HepG2 (cell line): ENCODE data around the gene CSNK1D. TPM values are rescaled to one million over a fixed set of nuclear protein-coding genes. Genes with fewer than 3 reads are reported as not detected.
A peak's percentile ranks its signal among the peaks of the same experiment; 100 is the strongest.

Experiments used
- ATRX ChIP-seq: sonication (generic); formaldehyde crosslinking; IDR thresholded peaks from 2 replicates; pipeline ENCODE4 v1.4.0; 2020; ENCODE audit warnings: missing genetic modification reagents, borderline replicate concordance
- BRCA1 ChIP-seq: sonication (generic); formaldehyde crosslinking; IDR thresholded peaks from 2 replicates; pipeline ENCODE4 v1.4.0; 2020; ENCODE audit warnings: missing genetic modification reagents
- CERS6 ChIP-seq: sonication (generic); formaldehyde crosslinking; IDR thresholded peaks from 2 replicates; pipeline ENCODE4 v1.5.0; 2020; ENCODE audit warnings: missing genetic modification reagents
- ETS1 ChIP-seq: sonication (generic); formaldehyde crosslinking; IDR thresholded peaks from 2 replicates; pipeline ENCODE4 v1.4.0; 2020; ENCODE audit warnings: missing genetic modification reagents
- KDM5A ChIP-seq: fragments of 200-600 bp; sonication (generic); IDR thresholded peaks from 2 replicates; pipeline ENCODE4 v1.7.0; 2018; ENCODE audit warnings: antibody characterized with exemption, mild to moderate bottlenecking, low read length, borderline replicate concordance
- MLX ChIP-seq: IDR thresholded peaks from 2 replicates; pipeline ENCODE4 v1.6.1; 2016
- NFATC3 ChIP-seq: sonication (generic); formaldehyde crosslinking; IDR thresholded peaks from 2 replicates; pipeline ENCODE4 v1.5.1; 2020; ENCODE audit warnings: mild to moderate bottlenecking, missing genetic modification reagents
- NFYB ChIP-seq: sonication (generic); formaldehyde crosslinking; IDR thresholded peaks from 2 replicates; pipeline ENCODE4 v1.4.0; 2020; ENCODE audit warnings: missing genetic modification reagents
- NR2F2 ChIP-seq: IDR thresholded peaks from 2 replicates; pipeline ENCODE4 v1.6.1; 2012; ENCODE audit warnings: low read depth, inconsistent platforms, borderline replicate concordance
- PBX2 ChIP-seq: IDR thresholded peaks from 2 replicates; pipeline ENCODE4 v1.6.1; 2016; ENCODE audit warnings: control low read depth
- PITX1 ChIP-seq: sonication (generic); formaldehyde crosslinking; IDR thresholded peaks from 2 replicates; pipeline ENCODE4 v1.5.1; 2020; ENCODE audit warnings: mild to moderate bottlenecking, missing genetic modification reagents
- POGZ ChIP-seq: sonication (generic); formaldehyde crosslinking; IDR thresholded peaks from 2 replicates; pipeline ENCODE4 v1.4.0; 2020; ENCODE audit warnings: mild to moderate bottlenecking, missing genetic modification reagents
- PRDM15 ChIP-seq: sonication (generic); formaldehyde crosslinking; IDR thresholded peaks from 2 replicates; pipeline ENCODE4 v1.4.0; 2020; ENCODE audit warnings: missing genetic modification reagents
- SRSF9 ChIP-seq: fragments of 200-400 bp; formaldehyde crosslinking; IDR thresholded peaks from 2 replicates; pipeline ENCODE4 v1.6.1; 2018; ENCODE audit warnings: borderline replicate concordance, mild to moderate bottlenecking, low read depth, low read length; ENCODE audit not compliant: insufficient read depth, poor library complexity, severe bottlenecking
- TCF7 ChIP-seq: sonication (generic); IDR thresholded peaks from 2 replicates; pipeline ENCODE4 v1.6.1; 2016; ENCODE audit warnings: antibody characterized with exemption, low read depth
- TOE1 ChIP-seq: sonication (generic); formaldehyde crosslinking; IDR thresholded peaks from 2 replicates; pipeline ENCODE4 v1.4.0; 2020; ENCODE audit warnings: mild to moderate bottlenecking, missing genetic modification reagents
- TSC22D2 ChIP-seq: sonication (generic); formaldehyde crosslinking; IDR thresholded peaks from 2 replicates; pipeline ENCODE4 v1.5.1; 2020; ENCODE audit warnings: missing genetic modification reagents, mild to moderate bottlenecking, borderline replicate concordance
- WIZ ChIP-seq: sonication (generic); formaldehyde crosslinking; IDR thresholded peaks from 2 replicates; pipeline ENCODE4 v1.5.1; 2020; ENCODE audit warnings: mild to moderate bottlenecking, missing genetic modification reagents
- ZBTB43 ChIP-seq: sonication (generic); formaldehyde crosslinking; conservative IDR thresholded peaks from 2 replicates; pipeline ENCODE4 v1.4.0; 2020; ENCODE audit warnings: missing genetic modification reagents
- ZNF33A ChIP-seq: sonication (generic); formaldehyde crosslinking; IDR thresholded peaks from 2 replicates; pipeline ENCODE4 v1.5.1; 2020; ENCODE audit warnings: missing genetic modification reagents, mild to moderate bottlenecking, moderate library complexity, borderline replicate concordance
- ZSCAN30 ChIP-seq: sonication (generic); formaldehyde crosslinking; IDR thresholded peaks from 2 replicates; pipeline ENCODE4 v1.5.0; 2020; ENCODE audit warnings: mild to moderate bottlenecking, missing genetic modification reagents
- polyA plus RNA-seq, 8 experiments: library from polyadenylated mRNA; depleted of rRNA in 3 of 8; stranded (reverse) in 7 of 8; unstranded in 1 of 8; fragments of >200 nt; fragmentation: Illumina TruSeq in 4 of 8; extraction: Trizol in 4 of 8; gene quantifications; 2 replicates each; pipeline versions ENCODE4 v1.2.1 to v1.2.3, GENCODE V29; 2011 to 2016; ENCODE audit warnings: low read depth in 4 of 8, missing spikeins in 1 of 8, mixed read lengths in 1 of 8; ENCODE audit not compliant: insufficient read depth in 1 of 8
- total RNA-seq, 5 experiments: library from RNA; depleted of rRNA; stranded (reverse); fragments of >200 nt; fragmentation: Illumina TruSeq; extraction: Trizol; gene quantifications; 2 replicates each; pipeline ENCODE4 v1.2.3, GENCODE V29; 2016; ENCODE audit warnings: low read depth in 1 of 5

Gene CSNK1D
- total and polyA plus RNA-seq, 2 of the 13 experiments (the other 11 are each of a cell fraction or from before 2014, with no cell fraction given): 31.5 to 128 TPM

- TF ChIP-seq PRDM15: peak; percentile 80
- TF ChIP-seq ATRX (CRISPR knock-in tag): no peak
- peak; percentile 57 for TF ChIP-seq PITX1 (CRISPR knock-in tag)
- TF ChIP-seq NFYB (CRISPR knock-in tag): peak; percentile 53
- peak; percentile 75; the same call in 1 of the 2 replicates for TF ChIP-seq TSC22D2
- peak; percentile 89; the same call in 1 of the 2 replicates for TF ChIP-seq NFATC3 (CRISPR knock-in tag)
- peak; percentile 95 for TF ChIP-seq CERS6 (CRISPR knock-in tag)
- TF ChIP-seq TCF7: no peak; the same call in 1 of the 2 replicates
- TF ChIP-seq NR2F2: no peak
- peak; percentile 75 for TF ChIP-seq MLX (CRISPR knock-in tag)
- peak; percentile 98 for TF ChIP-seq ETS1
- peak; percentile 83; the same call in 1 of the 2 replicates for TF ChIP-seq ZSCAN30 (CRISPR knock-in tag)
- TF ChIP-seq ZNF33A (CRISPR knock-in tag): peak; percentile 84; the same call in 1 of the 2 replicates
- TF ChIP-seq WIZ (CRISPR knock-in tag): no peak; the same call in 1 of the 2 replicates
- TF ChIP-seq POGZ (CRISPR knock-in tag): peak; percentile 81
- TF ChIP-seq TOE1 (CRISPR knock-in tag): no peak
- TF ChIP-seq KDM5A: no peak
- TF ChIP-seq ZBTB43 (CRISPR knock-in tag): peak; percentile 96
- TF ChIP-seq PBX2 (CRISPR knock-in tag): no peak
- no peak for TF ChIP-seq SRSF9
- peak; percentile 97 for TF ChIP-seq BRCA1 (CRISPR knock-in tag)
Observed at GRCh38 chr17:82230609-82231311, 42.7 kb downstream of the CSNK1D start (continued).
